ENCODE results near the gene NETO2.
"Not testable (repeated sequence)": the region's sequence is repeated elsewhere in the genome, so short reads cannot be mapped to it uniquely, and the experiment has no call there.

Gene NETO2

GRCh38 chr16:47136099-47136842, 7.5 kb downstream of the NETO2 start:
- Histone ChIP-seq H3K4me3 (ENCODE audit: insufficient read depth, low read depth, low read length, poor library complexity, severe bottlenecking) (no peak overlapping the region), H3K36me3 (ENCODE audit: control insufficient read depth, insufficient read depth, low read length) (no peaks in the 10 kb centered on the region), H3K9me3 (ENCODE audit: control insufficient read depth, low read length) (no peaks in the 10 kb centered on the region), H3K4me1 (ENCODE audit: control insufficient read depth, insufficient read depth, low read length, poor library complexity, severe bottlenecking) (no peaks in the 10 kb centered on the region), H3K27me3 (replicated peaks; ENCODE audit: control insufficient read depth, insufficient read depth, low read length, poor library complexity, severe bottlenecking) (no peaks in the 10 kb centered on the region), H3K27ac (ENCODE audit: insufficient read depth, low read length, poor library complexity, severe bottlenecking) (no peak overlapping the region)
- DNase-seq, result no peak

- H3K9me3 ChIP-seq (ENCODE audit: control insufficient read depth, low read length), result no peaks in the 10 kb centered on the region
- DNase-seq, result no peak
- no peaks in the 10 kb centered on the region for H3K4me1 ChIP-seq (ENCODE audit: control insufficient read depth, insufficient read depth, low read length, poor library complexity, severe bottlenecking)
- H3K36me3 ChIP-seq (ENCODE audit: control insufficient read depth, insufficient read depth, low read length), result no peaks in the 10 kb centered on the region
- H3K27ac ChIP-seq (ENCODE audit: insufficient read depth, low read length, poor library complexity, severe bottlenecking), result no peak overlapping the region
- H3K27me3 ChIP-seq (replicated peaks; ENCODE audit: control insufficient read depth, insufficient read depth, low read length, poor library complexity, severe bottlenecking), result no peaks in the 10 kb centered on the region
- H3K4me3 ChIP-seq (ENCODE audit: insufficient read depth, low read depth, low read length, poor library complexity, severe bottlenecking), result no peak overlapping the region
Observed at GRCh38 chr16:47134550-47134949, 9.2 kb downstream of the NETO2 start.

- DNase-seq, result no peak
- Histone ChIP-seq H3K27me3 (replicated peaks; ENCODE audit: control insufficient read depth, insufficient read depth, low read length, poor library complexity, severe bottlenecking) (no peaks in the 10 kb centered on the region), H3K4me1 (ENCODE audit: control insufficient read depth, insufficient read depth, low read length, poor library complexity, severe bottlenecking) (no peaks in the 10 kb centered on the region), H3K27ac (ENCODE audit: insufficient read depth, low read length, poor library complexity, severe bottlenecking) (no peak overlapping the region), H3K4me3 (ENCODE audit: insufficient read depth, low read depth, low read length, poor library complexity, severe bottlenecking) (no peak overlapping the region), H3K9me3 (ENCODE audit: control insufficient read depth, low read length) (no peaks in the 10 kb centered on the region), H3K36me3 (ENCODE audit: control insufficient read depth, insufficient read depth, low read length) (no peaks in the 10 kb centered on the region)
Observed at GRCh38 chr16:47132308-47132707, 11.4 kb downstream of the NETO2 start.

- H3K27ac ChIP-seq (ENCODE audit: insufficient read depth, low read length, poor library complexity, severe bottlenecking), result no peak overlapping the region
- H3K27me3 ChIP-seq (replicated peaks; ENCODE audit: control insufficient read depth, insufficient read depth, low read length, poor library complexity, severe bottlenecking), result no peaks in the 10 kb centered on the region
- no peaks in the 10 kb centered on the region for H3K36me3 ChIP-seq (ENCODE audit: control insufficient read depth, insufficient read depth, low read length)
- DNase-seq, result no peak
- H3K4me3 ChIP-seq (ENCODE audit: insufficient read depth, low read depth, low read length, poor library complexity, severe bottlenecking), result no peak overlapping the region
- no peaks in the 10 kb centered on the region for H3K4me1 ChIP-seq (ENCODE audit: control insufficient read depth, insufficient read depth, low read length, poor library complexity, severe bottlenecking)
- H3K9me3 ChIP-seq (ENCODE audit: control insufficient read depth, low read length), result no peaks in the 10 kb centered on the region
Observed at GRCh38 chr16:47129755-47130435, 13.8 kb downstream of the NETO2 start.

GRCh38 chr16:47127541-47127940, 16.2 kb downstream of the NETO2 start:
- Histone ChIP-seq H3K36me3 (ENCODE audit: control insufficient read depth, insufficient read depth, low read length) (no peaks in the 10 kb centered on the region), H3K9me3 (ENCODE audit: control insufficient read depth, low read length) (no peaks in the 10 kb centered on the region), H3K4me1 (ENCODE audit: control insufficient read depth, insufficient read depth, low read length, poor library complexity, severe bottlenecking) (no peaks in the 10 kb centered on the region), H3K27ac (ENCODE audit: insufficient read depth, low read length, poor library complexity, severe bottlenecking) (no peak overlapping the region), H3K27me3 (replicated peaks; ENCODE audit: control insufficient read depth, insufficient read depth, low read length, poor library complexity, severe bottlenecking) (no peaks in the 10 kb centered on the region), H3K4me3 (ENCODE audit: insufficient read depth, low read depth, low read length, poor library complexity, severe bottlenecking) (no peak overlapping the region)
- DNase-seq, result no peak

- no peaks in the 10 kb centered on the region for H3K4me1 ChIP-seq (ENCODE audit: control insufficient read depth, insufficient read depth, low read length, poor library complexity, severe bottlenecking)
- no peak overlapping the region for H3K4me3 ChIP-seq (ENCODE audit: insufficient read depth, low read depth, low read length, poor library complexity, severe bottlenecking)
- no peak for DNase-seq
- no peak overlapping the region for H3K27ac ChIP-seq (ENCODE audit: insufficient read depth, low read length, poor library complexity, severe bottlenecking)
- H3K36me3 ChIP-seq (ENCODE audit: control insufficient read depth, insufficient read depth, low read length), result no peaks in the 10 kb centered on the region
- H3K9me3 ChIP-seq (ENCODE audit: control insufficient read depth, low read length), result no peaks in the 10 kb centered on the region
- no peaks in the 10 kb centered on the region for H3K27me3 ChIP-seq (replicated peaks; ENCODE audit: control insufficient read depth, insufficient read depth, low read length, poor library complexity, severe bottlenecking)
Observed at GRCh38 chr16:47125757-47126156, 18.0 kb downstream of the NETO2 start.

GRCh38 chr16:47113130-47113529, 30.6 kb downstream of the NETO2 start:
- no peaks in the 10 kb centered on the region for H3K27me3 ChIP-seq (replicated peaks; ENCODE audit: control insufficient read depth, insufficient read depth, low read length, poor library complexity, severe bottlenecking)
- no peaks in the 10 kb centered on the region for H3K9me3 ChIP-seq (ENCODE audit: control insufficient read depth, low read length)
- H3K4me1 ChIP-seq (ENCODE audit: control insufficient read depth, insufficient read depth, low read length, poor library complexity, severe bottlenecking), result no peaks in the 10 kb centered on the region
- no peak for DNase-seq
- H3K4me3 ChIP-seq (ENCODE audit: insufficient read depth, low read depth, low read length, poor library complexity, severe bottlenecking), result no peak overlapping the region
- H3K27ac ChIP-seq (ENCODE audit: insufficient read depth, low read length, poor library complexity, severe bottlenecking), result no peak overlapping the region
- H3K36me3 ChIP-seq (ENCODE audit: control insufficient read depth, insufficient read depth, low read length), result no peaks in the 10 kb centered on the region

GRCh38 chr16:47110939-47111338, 32.8 kb downstream of the NETO2 start:
- DNase-seq, result no peak
- H3K4me3 ChIP-seq (ENCODE audit: insufficient read depth, low read depth, low read length, poor library complexity, severe bottlenecking), result no peak overlapping the region

GRCh38 chr16:47109361-47109760, 34.4 kb downstream of the NETO2 start:
- no peaks in the 10 kb centered on the region for H3K4me1 ChIP-seq (ENCODE audit: control insufficient read depth, insufficient read depth, low read length, poor library complexity, severe bottlenecking)
- no peak overlapping the region for H3K4me3 ChIP-seq (ENCODE audit: insufficient read depth, low read depth, low read length, poor library complexity, severe bottlenecking)
- DNase-seq, result no peak
- H3K36me3 ChIP-seq (ENCODE audit: control insufficient read depth, insufficient read depth, low read length), result no peaks in the 10 kb centered on the region
- H3K27me3 ChIP-seq (replicated peaks; ENCODE audit: control insufficient read depth, insufficient read depth, low read length, poor library complexity, severe bottlenecking), result no peaks in the 10 kb centered on the region
- H3K27ac ChIP-seq (ENCODE audit: insufficient read depth, low read length, poor library complexity, severe bottlenecking), result no peak overlapping the region
- H3K9me3 ChIP-seq (ENCODE audit: control insufficient read depth, low read length), result no peaks in the 10 kb centered on the region

More at GRCh38 chr16:47110939-47111338, 32.8 kb downstream of the NETO2 start:
- Histone ChIP-seq H3K9me3 (ENCODE audit: control insufficient read depth, low read length) (no peaks in the 10 kb centered on the region), H3K4me1 (ENCODE audit: control insufficient read depth, insufficient read depth, low read length, poor library complexity, severe bottlenecking) (no peaks in the 10 kb centered on the region), H3K27ac (ENCODE audit: insufficient read depth, low read length, poor library complexity, severe bottlenecking) (no peak overlapping the region), H3K36me3 (ENCODE audit: control insufficient read depth, insufficient read depth, low read length) (no peaks in the 10 kb centered on the region), H3K27me3 (replicated peaks; ENCODE audit: control insufficient read depth, insufficient read depth, low read length, poor library complexity, severe bottlenecking) (no peaks in the 10 kb centered on the region)

- H3K27ac ChIP-seq (ENCODE audit: insufficient read depth, low read length, poor library complexity, severe bottlenecking); DNase-seq; H3K4me3 ChIP-seq (ENCODE audit: insufficient read depth, low read depth, low read length, poor library complexity, severe bottlenecking); H3K4me1 ChIP-seq (ENCODE audit: control insufficient read depth, insufficient read depth, low read length, poor library complexity, severe bottlenecking); H3K9me3 ChIP-seq (ENCODE audit: control insufficient read depth, low read length); H3K36me3 ChIP-seq (ENCODE audit: control insufficient read depth, insufficient read depth, low read length); H3K27me3 ChIP-seq (replicated peaks; ENCODE audit: control insufficient read depth, insufficient read depth, low read length, poor library complexity, severe bottlenecking): not testable (repeated sequence)
Observed at GRCh38 chr16:47102921-47103320, 40.8 kb downstream of the NETO2 start.

Data from effector memory CD4-positive, alpha-beta T cell (primary cell).